Tibial artery (tissue), 4 donors: ENCODE measurements around the gene SLC4A5.

Source experiments
- DNase-seq, 2 donors: peaks; one replicate each; pipeline ENCODE4 v3.0.0-alpha.2; 2019
- H3K27ac ChIP-seq, 2 donors: fragments of 200-600 bp; sonication (generic) in 1 of 2; 1 replicate in 1 of 2; 2 replicates in 1 of 2; pipeline ENCODE4 v1.5.1; 2018 to 2019; ENCODE audit warnings: mild to moderate bottlenecking in 1 of 2
- H3K27me3 ChIP-seq, 2 donors: fragments of 200-600 bp; sonication (generic) in 1 of 2; one replicate each; pipeline versions ENCODE4 v1.5.1 to v1.6.0; 2016 to 2019
- H3K36me3 ChIP-seq, 3 donors: fragments of 200-600 bp; sonication (generic) in 2 of 3; one replicate each; pipeline ENCODE4 v1.5.1; 2016 to 2019; ENCODE audit warnings: mild to moderate bottlenecking in 2 of 3
- H3K4me1 ChIP-seq, 4 donors: fragments of 200-600 bp; sonication (generic) in 2 of 4; 1 replicate in 3 of 4; 2 replicates in 1 of 4; pipeline ENCODE4 v1.5.1; 2016 to 2019
- H3K4me3 ChIP-seq, 2 donors: fragments of 200-600 bp; sonication (generic) in 1 of 2; 1 replicate in 1 of 2; 2 replicates in 1 of 2; pipeline ENCODE4 v1.5.1; 2018 to 2019; ENCODE audit warnings: mild to moderate bottlenecking in 2 of 2
- H3K9me3 ChIP-seq, 3 donors: fragments of 200-600 bp; sonication (generic) in 1 of 3; one replicate each; pipeline ENCODE4 v1.5.1; 2016 to 2019
- intact Hi-C: fragments of 100-400 bp; cut with DNase I; formaldehyde crosslinking; loops from one replicate; pipeline ENCODE4 v1.15.0; 2023; ENCODE audit warnings: low total_unique reads
- TF ChIP-seq, protein P1 (sequence below), 2 experiments: fragments of 200-600 bp in 1 of 2; fragments of 450-650 bp in 1 of 2; IDR thresholded peaks; one replicate each; pipeline ENCODE4 v1.5.1; 2017 to 2019; ENCODE audit warnings: antibody characterized with exemption in 2 of 2, mild to moderate bottlenecking in 1 of 2, moderate library complexity in 1 of 2

SLC4A5 gene

GRCh38 chr2:74212702-74213410 is 130.4 kb downstream of the SLC4A5 start:
- no peaks in the 10 kb centered on the region for H3K9me3 ChIP-seq
- H3K27me3 ChIP-seq, result no peaks in the 10 kb centered on the region
- no peak overlapping the region for H3K4me3 ChIP-seq
- no peak overlapping the region for H3K27ac ChIP-seq
- intact Hi-C loops, result no loop called here
- TF ChIP-seq, protein P1, sequence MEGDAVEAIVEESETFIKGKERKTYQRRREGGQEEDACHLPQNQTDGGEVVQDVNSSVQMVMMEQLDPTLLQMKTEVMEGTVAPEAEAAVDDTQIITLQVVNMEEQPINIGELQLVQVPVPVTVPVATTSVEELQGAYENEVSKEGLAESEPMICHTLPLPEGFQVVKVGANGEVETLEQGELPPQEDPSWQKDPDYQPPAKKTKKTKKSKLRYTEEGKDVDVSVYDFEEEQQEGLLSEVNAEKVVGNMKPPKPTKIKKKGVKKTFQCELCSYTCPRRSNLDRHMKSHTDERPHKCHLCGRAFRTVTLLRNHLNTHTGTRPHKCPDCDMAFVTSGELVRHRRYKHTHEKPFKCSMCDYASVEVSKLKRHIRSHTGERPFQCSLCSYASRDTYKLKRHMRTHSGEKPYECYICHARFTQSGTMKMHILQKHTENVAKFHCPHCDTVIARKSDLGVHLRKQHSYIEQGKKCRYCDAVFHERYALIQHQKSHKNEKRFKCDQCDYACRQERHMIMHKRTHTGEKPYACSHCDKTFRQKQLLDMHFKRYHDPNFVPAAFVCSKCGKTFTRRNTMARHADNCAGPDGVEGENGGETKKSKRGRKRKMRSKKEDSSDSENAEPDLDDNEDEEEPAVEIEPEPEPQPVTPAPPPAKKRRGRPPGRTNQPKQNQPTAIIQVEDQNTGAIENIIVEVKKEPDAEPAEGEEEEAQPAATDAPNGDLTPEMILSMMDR (IDR thresholded peaks at IDR 0.05), result no peak
- no peak for DNase-seq
- peaks cover 84 to 99% (median 93%) of the 10 kb centered on the region in 3 donors for H3K36me3 ChIP-seq
- peaks cover 0 to 31% (median 11%) of the 10 kb centered on the region in 4 donors for H3K4me1 ChIP-seq

GRCh38 chr2:74206180-74206688 is 137.0 kb downstream of the SLC4A5 start:
- intact Hi-C loops, result no loop called here
- no peak overlapping the region for H3K4me3 ChIP-seq
- no peaks in the 10 kb centered on the region for H3K9me3 ChIP-seq
- H3K27ac ChIP-seq, result peak overlapping the region; percentile 80 to 81
- TF ChIP-seq, protein P1 (IDR thresholded peaks at IDR 0.05), result no peak
- peaks cover 37 to 47% (median 44%) of the 10 kb centered on the region in 3 donors for H3K36me3 ChIP-seq
- no peak for DNase-seq
- peaks cover 0 to 94% (median 70%) of the 10 kb centered on the region in 4 donors for H3K4me1 ChIP-seq
- H3K27me3 ChIP-seq, result no peaks in the 10 kb centered on the region

DNA sequence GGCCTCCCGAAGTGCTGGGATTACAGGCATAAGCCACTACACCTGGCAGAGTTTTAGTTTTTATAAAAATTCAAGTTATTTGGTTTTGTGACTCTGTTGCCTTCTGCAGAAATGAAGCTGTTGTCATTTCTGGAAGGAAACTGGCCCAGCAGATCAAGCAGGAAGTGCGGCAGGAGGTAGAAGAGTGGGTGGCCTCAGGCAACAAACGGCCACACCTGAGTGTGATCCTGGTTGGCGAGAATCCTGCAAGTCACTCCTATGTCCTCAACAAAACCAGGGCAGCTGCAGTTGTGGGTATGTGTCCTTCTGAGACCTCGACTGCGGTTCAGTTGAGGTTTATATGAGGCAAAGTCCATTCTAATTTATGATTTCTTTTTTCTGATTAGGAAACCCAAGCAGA is 137.6 kb downstream of the SLC4A5 start:
- TF ChIP-seq, protein P1 (IDR thresholded peaks at IDR 0.05), result no peak
- intact Hi-C loops, result no loop called here
- DNase-seq, result no peak
- peak overlapping the region; percentile 80 to 81 for H3K27ac ChIP-seq
- no peak overlapping the region for H3K4me3 ChIP-seq
- peaks cover 30 to 41% (median 38%) of the 10 kb centered on the region in 3 donors for H3K36me3 ChIP-seq
- no peaks in the 10 kb centered on the region for H3K27me3 ChIP-seq
- H3K9me3 ChIP-seq, result no peaks in the 10 kb centered on the region
- H3K4me1 ChIP-seq, result peaks cover 0 to 96% (median 75%) of the 10 kb centered on the region in 4 donors

GRCh38 chr2:74205113-74205512 is 138.1 kb downstream of the SLC4A5 start:
- Histone ChIP-seq H3K36me3 (peaks cover 25 to 37% (median 33%) of the 10 kb centered on the region in 3 donors), H3K9me3 (no peaks in the 10 kb centered on the region), H3K27me3 (no peaks in the 10 kb centered on the region)

DNA sequence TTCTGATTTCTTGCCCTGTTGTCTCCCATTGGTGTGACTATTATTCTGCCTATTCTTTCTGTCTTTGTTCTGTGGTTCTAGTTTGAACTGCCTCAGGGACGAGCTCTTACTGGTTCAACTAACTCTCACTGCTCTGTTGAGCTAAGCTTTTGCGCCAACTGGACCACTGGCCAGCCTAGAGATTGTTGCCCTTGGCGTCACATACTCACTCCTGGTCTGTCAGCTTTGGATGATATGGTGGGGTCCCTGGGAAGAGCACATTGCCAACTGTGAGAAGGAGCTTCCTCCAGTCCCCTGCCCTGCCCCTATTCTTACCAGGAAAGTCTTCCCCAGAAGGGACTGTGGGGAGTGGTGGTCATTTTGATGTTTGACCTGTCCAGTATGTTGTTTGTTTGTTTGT is 138.8 kb downstream of the SLC4A5 start:
- TF ChIP-seq, protein P1 (IDR thresholded peaks at IDR 0.05), result no peak
- H3K4me1 ChIP-seq, result peaks cover 0 to 92% (median 76%) of the 10 kb centered on the region in 4 donors
- peaks cover 19 to 30% (median 29%) of the 10 kb centered on the region in 3 donors for H3K36me3 ChIP-seq
- H3K27ac ChIP-seq, result peak overlapping the region; percentile 80 to 81
- H3K4me3 ChIP-seq, result no peak overlapping the region
- no peaks in the 10 kb centered on the region for H3K27me3 ChIP-seq
- no peak for DNase-seq
- intact Hi-C loops, result no loop called here
- no peaks in the 10 kb centered on the region for H3K9me3 ChIP-seq

More at GRCh38 chr2:74205113-74205512, 138.1 kb downstream of the SLC4A5 start:
- intact Hi-C loops, result no loop called here
- peak overlapping the region; percentile 80 to 81 for H3K27ac ChIP-seq
- no peak for DNase-seq
- H3K4me3 ChIP-seq, result no peak overlapping the region
- TF ChIP-seq, protein P1 (IDR thresholded peaks at IDR 0.05), result no peak
- H3K4me1 ChIP-seq, result peaks cover 0 to 96% (median 76%) of the 10 kb centered on the region in 4 donors
